Uterine smooth muscle cell (primary cell): ENCODE data around the gene FILIP1. TPM values are rescaled to one million over a fixed set of nuclear protein-coding genes. Genes with fewer than 3 reads are reported as not detected.

Experiments
- total RNA-seq: library from RNA; depleted of rRNA; stranded (reverse); fragments of >200 nt; gene quantifications from 2 replicates; pipeline ENCODE4 v1.2.3, GENCODE V29; 2014

Gene FILIP1, protein sequence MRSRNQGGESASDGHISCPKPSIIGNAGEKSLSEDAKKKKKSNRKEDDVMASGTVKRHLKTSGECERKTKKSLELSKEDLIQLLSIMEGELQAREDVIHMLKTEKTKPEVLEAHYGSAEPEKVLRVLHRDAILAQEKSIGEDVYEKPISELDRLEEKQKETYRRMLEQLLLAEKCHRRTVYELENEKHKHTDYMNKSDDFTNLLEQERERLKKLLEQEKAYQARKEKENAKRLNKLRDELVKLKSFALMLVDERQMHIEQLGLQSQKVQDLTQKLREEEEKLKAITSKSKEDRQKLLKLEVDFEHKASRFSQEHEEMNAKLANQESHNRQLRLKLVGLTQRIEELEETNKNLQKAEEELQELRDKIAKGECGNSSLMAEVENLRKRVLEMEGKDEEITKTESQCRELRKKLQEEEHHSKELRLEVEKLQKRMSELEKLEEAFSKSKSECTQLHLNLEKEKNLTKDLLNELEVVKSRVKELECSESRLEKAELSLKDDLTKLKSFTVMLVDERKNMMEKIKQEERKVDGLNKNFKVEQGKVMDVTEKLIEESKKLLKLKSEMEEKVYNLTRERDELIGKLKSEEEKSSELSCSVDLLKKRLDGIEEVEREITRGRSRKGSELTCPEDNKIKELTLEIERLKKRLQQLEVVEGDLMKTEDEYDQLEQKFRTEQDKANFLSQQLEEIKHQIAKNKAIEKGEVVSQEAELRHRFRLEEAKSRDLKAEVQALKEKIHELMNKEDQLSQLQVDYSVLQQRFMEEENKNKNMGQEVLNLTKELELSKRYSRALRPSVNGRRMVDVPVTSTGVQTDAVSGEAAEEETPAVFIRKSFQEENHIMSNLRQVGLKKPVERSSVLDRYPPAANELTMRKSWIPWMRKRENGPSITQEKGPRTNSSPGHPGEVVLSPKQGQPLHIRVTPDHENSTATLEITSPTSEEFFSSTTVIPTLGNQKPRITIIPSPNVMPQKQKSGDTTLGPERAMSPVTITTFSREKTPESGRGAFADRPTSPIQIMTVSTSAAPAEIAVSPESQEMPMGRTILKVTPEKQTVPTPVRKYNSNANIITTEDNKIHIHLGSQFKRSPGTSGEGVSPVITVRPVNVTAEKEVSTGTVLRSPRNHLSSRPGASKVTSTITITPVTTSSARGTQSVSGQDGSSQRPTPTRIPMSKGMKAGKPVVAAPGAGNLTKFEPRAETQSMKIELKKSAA (N-terminal part only)
- total RNA-seq, result 0.62 and 1.4 TPM in 2 replicates

DNA sequence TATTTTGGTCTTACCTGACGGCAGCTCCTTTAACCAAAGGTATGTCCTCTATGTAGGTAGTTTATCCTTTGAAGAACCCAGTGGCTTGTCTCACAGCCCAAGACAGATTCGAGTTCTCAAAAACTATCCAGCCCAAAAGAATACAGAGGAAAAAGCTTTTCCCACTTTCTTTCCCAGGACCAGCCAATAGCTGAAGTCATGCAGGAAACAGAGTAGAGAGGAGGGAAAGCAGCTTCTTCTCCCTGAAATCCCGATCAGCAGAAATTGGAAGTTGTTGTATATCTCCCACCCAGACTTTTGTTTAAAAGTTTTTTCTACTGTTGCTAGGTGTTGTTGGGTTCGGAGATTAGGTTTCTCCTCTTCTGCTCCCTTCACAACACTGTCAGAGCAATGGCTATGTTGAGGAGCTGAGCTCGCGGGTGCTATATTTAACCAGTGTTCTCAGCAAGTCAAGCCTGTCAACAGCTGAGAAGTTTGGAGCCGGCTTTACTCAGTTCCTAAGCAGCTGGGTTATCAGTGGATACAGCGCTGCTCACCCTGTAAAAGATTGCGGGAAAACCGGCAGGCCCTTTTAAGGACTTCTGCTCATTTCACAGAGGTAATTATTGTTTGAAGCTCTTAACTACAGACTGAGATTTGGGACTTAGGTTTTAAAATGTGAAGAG is at the start of gene FILIP1:
Gene FILIP1, minus strand, starts transcription at position 401 of the 665 bp plus-strand sequence. CDS start 78,828 bp downstream, outside the sequence.

GRCh38 chr6:75284632-75285282 is 208.8 kb downstream of the FILIP1 start, which contains the start of gene TMEM30A:
Gene TMEM30A, minus strand, starts transcription at chr6:75284792. Its CDS starts 154 bp downstream, at chr6:75284638.

GRCh38 chr6:75243333-75244062 is 250.1 kb downstream of the FILIP1 start, which contains the start of gene COX7A2:
Gene COX7A2, minus strand, starts transcription at chr6:75243801. Its CDS starts 67 bp downstream, at chr6:75243734.

Other genes starting within 250 kb of the FILIP1 start
- 251 and 289 TPM in 2 replicates for gene COX7A2, start 250.0 kb downstream of the FILIP1 start, total RNA-seq
- gene TMEM30A, start 209.0 kb downstream of the FILIP1 start, total RNA-seq, result 202 and 217 TPM in 2 replicates
- 75.9 and 88.5 TPM in 2 replicates for gene SENP6, start 108.1 kb upstream of the FILIP1 start, total RNA-seq